Stimulated activated CD4-positive, alpha-beta T cell treated with anti-CD3 and anti-CD28 coated beads, TNF-alpha, amount 100 ng/mL, for 1 hour (primary cell): Measurements from ENCODE around the gene LAMA2.

Experiments used
- DNase-seq, 3 donors: peaks; one replicate each; pipeline ENCODE4 v3.0.0-alpha.2; 2020; ENCODE audit warnings: low read depth in 3 of 3, low spot score in 1 of 3

Gene LAMA2

GRCh38 chr6:129252377-129253071, 369.6 kb downstream of the LAMA2 start:
- DNase-seq = no peak

DNA sequence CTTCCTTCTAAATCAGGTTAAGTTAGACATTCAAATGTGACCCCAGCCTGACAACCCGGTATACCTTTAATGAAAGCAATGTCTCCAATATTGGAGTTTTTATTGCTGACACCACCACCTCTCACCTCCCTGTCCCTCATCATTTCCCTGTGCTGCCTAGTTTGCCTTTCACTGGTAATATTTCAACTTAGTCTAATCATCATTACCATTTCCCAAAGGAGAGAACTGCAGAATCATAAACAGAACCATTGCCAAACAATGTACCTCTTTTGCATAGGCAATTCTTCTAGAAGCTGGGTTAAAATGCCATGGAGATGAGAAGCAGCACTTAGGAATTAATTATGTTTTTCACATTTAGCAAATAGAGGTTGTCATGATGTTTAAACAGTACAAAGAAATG, 370.3 kb downstream of the LAMA2 start:
- no peak for DNase-seq

- no peak for DNase-seq
These were observed 370.8 kb downstream of the LAMA2 start for GRCh38 chr6:129253727-129254126.

DNA sequence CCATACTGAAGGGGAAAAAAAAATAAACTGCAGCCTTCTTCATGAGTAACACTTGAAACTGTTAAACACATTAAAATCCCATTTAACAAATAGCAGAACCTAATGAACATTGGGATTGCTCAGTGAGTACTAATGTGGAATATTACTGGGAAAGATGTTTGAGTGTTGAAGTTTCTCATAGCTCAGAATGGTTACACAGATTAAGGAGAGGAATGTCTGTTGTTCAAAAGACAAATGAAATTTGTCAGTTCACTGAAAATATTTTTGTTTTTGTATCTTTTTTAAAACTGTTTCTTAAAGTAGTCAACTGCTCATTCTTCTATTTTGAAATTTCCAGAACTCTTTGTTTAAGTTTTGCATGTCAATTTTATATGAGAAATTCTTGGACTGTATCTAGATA, 374.3 kb downstream of the LAMA2 start:
- DNase-seq = no peak

DNA sequence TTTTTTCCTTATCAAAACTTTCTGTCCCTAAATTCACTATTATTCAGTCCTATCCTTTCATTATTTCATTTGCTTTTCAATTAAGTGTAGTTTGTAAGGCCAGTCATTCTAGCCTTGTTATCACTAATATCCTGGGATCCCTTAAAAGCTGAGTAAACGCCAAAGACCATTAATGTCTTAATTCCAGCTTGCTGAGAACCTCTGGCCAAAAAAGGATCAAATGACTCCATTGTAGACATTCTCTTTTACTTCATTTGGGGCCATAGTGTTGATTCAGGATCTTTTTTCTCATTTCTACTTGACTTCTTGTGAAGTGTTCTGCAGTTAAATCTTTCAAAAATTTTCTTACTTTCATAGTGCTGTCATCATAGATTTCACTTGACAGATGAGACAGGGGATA, 379.7 kb downstream of the LAMA2 start:
- DNase-seq = no peak

GRCh38 chr6:129263176-129263575, 380.2 kb downstream of the LAMA2 start:
- no peak for DNase-seq

- no peak for DNase-seq
These were observed 381.6 kb downstream of the LAMA2 start for GRCh38 chr6:129264480-129265045.

GRCh38 chr6:129267028-129267427, 384.1 kb downstream of the LAMA2 start:
- no peak for DNase-seq

GRCh38 chr6:129269076-129269475, 386.1 kb downstream of the LAMA2 start:
- no peak for DNase-seq

DNA sequence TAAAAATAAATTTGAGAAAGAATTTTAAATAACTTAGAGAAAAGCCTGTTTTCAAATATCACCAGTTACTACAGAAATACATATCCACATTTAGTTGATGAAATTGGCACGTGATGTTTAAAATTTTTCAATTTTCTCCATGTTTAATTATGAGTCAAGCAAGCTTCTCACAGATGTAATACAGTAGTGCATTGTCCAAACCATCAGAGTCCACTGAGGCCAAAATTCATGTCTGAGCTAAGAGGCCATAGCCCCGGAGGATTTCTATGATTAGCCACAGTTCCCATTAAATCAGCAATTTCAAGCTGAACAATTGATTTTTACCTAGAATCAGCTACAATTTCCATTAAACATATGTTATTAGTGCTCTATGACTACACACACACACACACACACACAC, 387.0 kb downstream of the LAMA2 start:
- no peak for DNase-seq

GRCh38 chr6:129270450-129270849, 387.5 kb downstream of the LAMA2 start:
- no peak for DNase-seq

DNA sequence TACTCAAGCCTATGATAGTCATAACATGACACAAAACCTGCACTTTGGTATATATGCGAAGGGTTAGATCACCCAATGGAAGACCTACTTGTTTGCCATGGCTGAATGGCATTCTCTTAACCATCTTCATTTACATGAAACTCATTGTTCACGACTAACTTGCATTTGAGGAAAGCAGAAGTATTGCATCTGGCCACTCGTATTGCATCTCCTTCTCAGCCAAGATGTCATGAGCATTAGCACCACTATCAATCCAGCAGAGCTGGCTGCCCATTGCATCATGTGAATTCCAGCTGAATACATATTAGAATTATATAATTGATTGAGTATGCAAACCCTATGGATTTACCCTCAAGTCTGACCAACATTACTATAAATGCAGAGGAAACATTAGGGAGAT, 390.2 kb downstream of the LAMA2 start:
- DNase-seq = no peak

GRCh38 chr6:129276461-129276860, 393.5 kb downstream of the LAMA2 start:
- no peak for DNase-seq

GRCh38 chr6:129276986-129277385, 394.0 kb downstream of the LAMA2 start:
- DNase-seq = no peak

DNA sequence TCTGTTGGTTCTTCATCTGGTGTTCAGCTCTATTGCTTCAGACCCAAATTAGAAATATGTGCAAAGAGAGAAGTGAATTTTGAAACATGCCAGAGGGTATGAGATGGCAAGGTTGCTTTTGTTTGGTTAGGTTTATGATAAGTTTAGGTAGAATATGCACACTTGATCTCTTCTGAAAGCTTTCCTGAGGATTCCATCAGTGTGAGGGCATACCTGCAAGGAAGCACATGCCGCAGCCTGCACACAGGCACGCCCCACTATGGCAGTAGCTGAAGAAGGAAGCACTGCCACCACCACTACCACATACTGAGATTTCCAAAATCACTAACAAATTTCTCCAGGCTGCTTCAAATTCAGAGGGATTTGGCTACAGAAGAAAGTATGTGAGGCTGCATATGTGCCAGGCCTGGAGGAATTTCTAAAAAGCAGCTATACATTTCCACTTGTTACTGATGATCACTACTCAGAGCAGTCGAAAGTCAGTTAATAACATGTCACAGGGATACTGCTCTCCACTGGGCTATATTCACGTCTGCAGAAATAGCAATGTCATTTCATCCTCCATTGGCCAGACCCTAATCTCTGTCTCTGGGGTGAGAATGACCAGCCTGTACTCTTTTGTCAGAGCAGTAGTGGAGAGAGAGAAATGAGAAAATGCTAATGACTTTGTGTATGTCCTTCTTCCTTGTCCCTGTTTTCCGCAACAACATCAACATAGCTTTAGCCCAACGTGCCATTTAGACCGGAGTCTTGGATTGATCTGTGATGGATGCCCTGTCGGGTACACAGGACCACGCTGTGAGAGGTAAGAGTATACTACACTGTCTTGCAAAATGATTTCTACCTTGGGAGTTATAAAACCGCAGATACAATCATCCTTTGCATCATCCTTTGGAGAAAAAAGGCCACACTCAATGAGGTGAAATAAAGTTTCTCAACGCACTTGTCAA, 396.7 kb downstream of the LAMA2 start:
- DNase-seq = no peak

- no peak for DNase-seq
These were observed 397.3 kb downstream of the LAMA2 start for GRCh38 chr6:129280293-129280644.

DNA sequence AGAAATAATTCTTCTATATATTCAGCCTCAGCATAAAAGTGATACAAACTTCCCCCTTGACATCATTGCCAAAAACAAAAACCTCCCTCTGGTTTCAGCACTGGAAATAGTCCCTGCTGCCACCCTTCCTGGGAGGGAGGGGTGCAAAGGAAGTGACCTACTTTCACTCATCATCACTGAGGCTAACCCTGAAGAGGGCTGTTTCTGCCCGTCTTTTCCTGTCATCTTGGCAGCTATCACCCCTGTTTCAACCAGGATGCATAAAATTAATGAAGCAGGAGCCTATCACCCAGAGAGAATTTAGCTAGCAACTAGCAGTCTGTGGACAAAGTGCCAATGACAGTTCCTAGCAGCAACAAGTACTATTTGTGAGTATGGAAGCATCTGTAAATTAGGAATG, 397.8 kb downstream of the LAMA2 start:
- peak in 1 of 3 donors; percentile 10 for DNase-seq

DNA sequence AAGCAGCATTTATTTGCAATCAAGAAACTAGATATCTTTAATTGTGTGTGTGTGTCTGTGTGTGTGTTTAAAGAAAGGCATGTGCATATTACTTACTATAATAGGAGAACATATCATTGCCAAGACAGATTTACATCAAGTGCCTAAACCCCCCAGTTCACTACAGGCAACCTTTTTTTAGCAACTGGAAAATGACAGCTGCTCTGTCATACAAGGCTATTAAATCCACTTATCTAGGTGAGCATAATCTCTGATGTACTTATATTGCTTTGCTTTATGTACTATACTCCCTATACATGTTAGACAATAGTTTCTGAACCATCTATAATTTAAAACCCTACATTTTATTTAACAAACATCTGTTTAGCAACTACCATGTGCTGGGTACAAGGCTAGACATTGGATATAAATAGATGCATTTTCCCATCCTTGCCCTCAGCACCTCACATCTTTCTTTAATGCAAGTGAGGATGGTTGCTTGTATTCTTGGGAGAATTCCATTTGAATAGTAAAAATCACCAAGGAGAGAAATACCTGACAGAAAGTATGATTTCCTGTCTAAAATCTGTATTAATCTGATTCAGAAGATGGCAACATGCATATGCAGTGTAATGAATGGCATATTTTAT, 398.3 kb downstream of the LAMA2 start:
- no peak for DNase-seq

DNA sequence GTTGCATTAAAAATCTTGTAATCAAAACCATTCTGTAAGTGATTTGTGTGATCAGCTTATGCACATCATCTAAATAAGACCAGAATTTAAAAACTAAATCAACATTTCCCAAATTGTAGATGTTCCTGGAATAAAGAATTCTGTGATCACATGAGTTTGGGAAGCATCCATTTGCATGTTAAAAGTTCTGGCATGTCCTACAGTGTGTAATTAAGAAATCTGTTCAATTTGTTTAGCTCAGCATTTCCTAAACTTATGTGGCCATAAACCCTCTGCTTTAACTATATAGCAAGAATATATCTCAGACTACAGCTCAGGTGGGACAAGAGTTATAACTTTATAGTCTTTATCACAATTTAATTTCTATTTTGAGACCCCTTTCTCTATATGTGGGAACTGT, 399.1 kb downstream of the LAMA2 start:
- DNase-seq = no peak

DNA sequence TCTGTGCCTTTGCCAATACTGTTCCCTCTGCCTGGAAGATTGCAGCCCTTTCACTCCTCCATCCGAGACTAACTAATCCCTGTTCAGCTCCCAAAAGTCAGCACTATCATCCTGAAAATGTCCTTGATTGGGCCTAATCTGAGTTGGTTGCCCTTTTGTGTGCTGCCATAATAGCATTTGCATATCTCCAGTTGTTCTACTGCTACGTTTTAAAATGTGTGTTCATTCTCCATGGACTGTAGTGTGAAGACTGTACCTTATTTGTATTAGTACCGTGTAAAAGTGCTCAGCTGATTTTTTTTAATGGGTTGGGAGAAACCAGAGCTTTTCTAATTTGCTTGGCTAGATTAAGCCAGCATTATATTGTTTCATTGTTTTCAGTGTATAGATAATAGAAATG, 401.3 kb downstream of the LAMA2 start:
- DNase-seq = no peak

- DNase-seq = no peak
These were observed 404.6 kb downstream of the LAMA2 start for GRCh38 chr6:129287231-129288177.
